ENCODE results near the gene LPCAT2.

- TF ChIP-seq CTCF (IDR thresholded peaks at IDR 0.05; ENCODE audit: poor library complexity) = no peak
- TF ChIP-seq EZH2 (IDR thresholded peaks at IDR 0.05; ENCODE audit: borderline replicate concordance) = no peak
- TF ChIP-seq EZH2phosphoT487 (IDR thresholded peaks at IDR 0.05; ENCODE audit: low read depth, severe bottlenecking, unreplicated experiment) = no peak
Measured at GRCh38 chr16:55628306-55628968, 119.6 kb downstream of the LPCAT2 start.
